Kidney (tissue), 14 donors: ENCODE results near the gene NFKBIE. TPM values are rescaled to one million over a fixed set of nuclear protein-coding genes. Genes with fewer than 3 reads are reported as not detected.

Experiments
- DNase-seq, 5 donors: peaks; one replicate each; pipeline ENCODE4 v3.0.0-alpha.2; 2013 to 2020
- FAIRE-seq: peaks from 2 replicates; lab custom pipeline; 2012; peaks lifted over from hg19 to GRCh38; lab: Jason Lieb, UNC
- H3K27ac ChIP-seq, 2 donors: one replicate each; pipeline ENCODE4 v1.7.0; 2013; ENCODE audit warnings: low read depth in 2 of 2, low read length in 2 of 2, inconsistent platforms in 1 of 2
- H3K27me3 ChIP-seq: one replicate; pipeline ENCODE4 v1.7.1; 2013; ENCODE audit warnings: low read length, inconsistent platforms; ENCODE audit not compliant: control insufficient read depth, insufficient read depth
- H3K36me3 ChIP-seq, 3 donors: one replicate each; pipeline versions ENCODE4 v1.7.0 to v1.7.1; 2013; ENCODE audit warnings: low read length in 3 of 3, control low read depth in 1 of 3, inconsistent platforms in 1 of 3; ENCODE audit not compliant: insufficient read depth in 3 of 3, control insufficient read depth in 2 of 3
- H3K4me1 ChIP-seq, 3 donors: one replicate each; pipeline versions ENCODE4 v1.7.0 to v1.7.1; 2013; ENCODE audit warnings: low read length in 3 of 3, inconsistent platforms in 1 of 3, low read depth in 1 of 3; ENCODE audit not compliant: control insufficient read depth in 2 of 3, insufficient read depth in 2 of 3
- H3K4me3 ChIP-seq, 3 donors: one replicate each; pipeline versions ENCODE4 v1.7.0 to v1.8.1; 2013; ENCODE audit warnings: low read length in 3 of 3, control low read depth in 1 of 3, inconsistent platforms in 1 of 3
- H3K9ac ChIP-seq, 3 donors: one replicate each; pipeline versions ENCODE4 v1.7.0 to v1.7.1; 2013; ENCODE audit warnings: low read length in 3 of 3, control low read depth in 1 of 3, inconsistent platforms in 1 of 3
- H3K9me3 ChIP-seq, 3 donors: one replicate each; pipeline versions ENCODE4 v1.7.0 to v1.7.1; 2013; ENCODE audit warnings: low read length in 3 of 3, control low read depth in 1 of 3, inconsistent platforms in 1 of 3; ENCODE audit not compliant: control insufficient read depth in 2 of 3, insufficient read depth in 1 of 3
- CTCF ChIP-seq: IDR thresholded peaks from 3 replicates; pipeline ENCODE4 v1.5.1; 2012; ENCODE audit warnings: mild to moderate bottlenecking, moderate library complexity, borderline replicate concordance; ENCODE audit not compliant: insufficient read depth; ENCODE audit errors: extremely low read depth
- intact Hi-C: fragments of 100-400 bp; cut with DNase I; formaldehyde crosslinking; loops from one replicate; pipeline ENCODE4 v1.11.1; 2022
- polyA plus RNA-seq: library from polyadenylated mRNA; stranded (reverse); fragments of 350-450 nt; fragmentation: Illumina TruSeq; extraction: RNeasy Lipid Tissue Mini Kit (QIAGEN cat#74804); gene quantifications from one replicate; pipeline ENCODE4 v1.2.3, GENCODE V29; 2014; ENCODE audit warnings: low read depth, low replicate concordance; ENCODE audit not compliant: insufficient read depth
- total RNA-seq: library from RNA; stranded (reverse); fragmentation: NEBNext Ultra II Directional; extraction: Animal tissue kit (Norgen Biotek cat#: 25700); gene quantifications from one replicate; pipeline ENCODE4 v1.2.1, GENCODE V29; 2021
- donor health status: control.
- donor health status: control.
- donor health status: control.
- donor health status: control.
- donor health status: control.
- donor health status: DM: yes; HTN: yes; CAD: no.
- donor health status: Normal renal cell carcinoma (clear cell type).

NFKBIE gene
- total and polyA plus RNA-seq, 2 donors from 2014 or later, result 12.6 to 19.0 TPM

DNA sequence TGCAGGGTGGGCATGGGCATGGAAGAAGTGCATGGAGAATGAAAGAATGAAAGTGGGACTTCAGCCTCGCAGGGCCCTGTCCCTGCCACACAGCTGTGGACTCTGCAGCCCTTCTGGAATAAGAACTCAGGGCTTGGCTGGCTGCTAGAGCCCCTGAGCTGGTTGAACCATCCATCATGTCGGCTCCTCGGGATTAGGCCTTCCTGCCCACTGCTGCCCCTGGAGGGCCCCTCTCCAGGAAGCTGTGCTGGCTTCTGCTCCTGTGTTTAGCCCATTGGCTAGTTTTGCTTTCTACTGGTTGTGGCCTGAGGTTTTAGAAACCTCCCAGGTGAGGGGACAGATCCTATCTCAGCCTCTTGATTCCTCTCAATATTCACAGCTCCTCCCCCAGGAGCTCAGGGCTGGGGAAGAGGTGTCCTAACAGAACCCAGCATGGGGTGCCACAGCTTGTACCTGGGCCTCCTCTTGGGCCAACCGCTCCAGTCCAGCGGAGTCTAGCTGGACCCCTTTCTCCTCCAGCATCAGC, 39.9 kb upstream of the NFKBIE start:
- TF ChIP-seq CTCF, result no peak
- no peak overlapping the region for H3K4me3 ChIP-seq
- no peak overlapping the region for H3K27ac ChIP-seq
- intact Hi-C loops, result no loop called here
- no peak overlapping the region for H3K9ac ChIP-seq
- no peaks in the 10 kb centered on the region for H3K27me3 ChIP-seq
- H3K4me1 ChIP-seq, result no peaks in the 10 kb centered on the region
- H3K9me3 ChIP-seq, result no peaks in the 10 kb centered on the region
- DNase-seq (no peak), FAIRE-seq (no peak)
- H3K36me3 ChIP-seq, result peaks cover 0 to 49% (median 22%) of the 10 kb centered on the region in 3 donors

DNA sequence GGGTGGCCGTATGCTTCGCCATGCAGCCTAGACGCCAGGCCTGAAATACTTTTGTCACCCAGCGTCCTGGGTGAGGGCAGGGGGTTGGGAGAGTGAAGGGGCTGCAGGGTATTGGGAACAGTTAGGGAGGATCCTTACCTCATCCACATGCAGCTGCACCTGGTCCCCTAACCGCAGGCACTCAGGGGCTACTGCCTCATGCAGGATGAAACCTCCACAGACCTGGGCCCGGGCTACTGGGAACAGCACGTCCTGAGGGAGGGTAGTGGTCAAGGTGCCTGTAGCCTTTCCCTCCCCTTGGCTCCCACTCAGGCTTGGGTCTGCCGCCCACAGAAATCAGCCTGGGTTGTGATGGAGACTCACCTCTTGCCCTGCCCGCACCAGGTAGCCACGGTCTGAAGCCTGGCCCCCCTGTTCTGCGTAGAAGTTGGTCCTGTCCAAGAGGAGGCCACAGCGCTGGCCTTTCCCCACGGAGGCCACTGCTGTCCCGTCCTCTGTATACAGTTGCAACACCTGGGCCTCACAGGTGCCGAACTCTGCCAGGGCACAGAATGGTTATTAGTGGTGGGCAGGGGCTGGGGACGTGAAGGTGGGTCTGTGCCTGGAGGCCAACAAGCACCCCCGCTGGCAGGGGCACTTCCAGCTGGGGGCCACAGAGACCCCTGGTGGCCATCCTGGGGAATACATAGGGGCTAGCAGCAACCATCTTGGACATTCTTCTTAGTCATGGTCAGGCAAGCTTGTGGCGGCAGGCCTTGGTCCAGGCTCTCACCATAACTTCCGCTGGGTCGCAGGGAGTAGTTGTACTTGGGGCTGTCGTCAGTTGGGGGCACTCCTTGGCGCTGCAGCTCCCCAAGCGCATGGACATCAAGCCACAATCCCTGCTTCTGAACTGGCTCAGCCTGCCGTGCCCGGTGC, 39.2 kb upstream of the NFKBIE start:
- no peaks in the 10 kb centered on the region for H3K4me1 ChIP-seq
- H3K9me3 ChIP-seq, result no peaks in the 10 kb centered on the region
- peak in 3 of 5 donors; percentile 34 to 73 (median 57) for DNase-seq
- intact Hi-C loops, result no loop called here
- H3K4me3 ChIP-seq, result no peak overlapping the region
- H3K9ac ChIP-seq, result no peak overlapping the region
- H3K27me3 ChIP-seq, result no peaks in the 10 kb centered on the region
- FAIRE-seq, result no peak
- peaks cover 0 to 43% (median 17%) of the 10 kb centered on the region in 3 donors for H3K36me3 ChIP-seq
- peak; percentile 59 for TF ChIP-seq CTCF
- no peak overlapping the region for H3K27ac ChIP-seq

GRCh38 chr6:44303842-44304241, 38.5 kb upstream of the NFKBIE start:
- FAIRE-seq, result no peak
- Histone ChIP-seq H3K9me3 (no peaks in the 10 kb centered on the region), H3K27me3 (no peaks in the 10 kb centered on the region), H3K27ac (no peak overlapping the region), H3K4me3 (no peak overlapping the region), H3K4me1 (no peaks in the 10 kb centered on the region), H3K9ac (no peak overlapping the region), H3K36me3 (peaks cover 0 to 36% (median 13%) of the 10 kb centered on the region in 3 donors)
- peak in 1 of 5 donors; percentile 32 for DNase-seq
- TF ChIP-seq CTCF, result no peak
- intact Hi-C loops, result no loop called here
